AG04450 (cell line): ENCODE results near the gene BAIAP2L1. TPM values are rescaled to one million over a fixed set of nuclear protein-coding genes. Genes with fewer than 3 reads are reported as not detected.
A peak's percentile ranks its signal among the peaks of the same experiment; 100 is the strongest.

Source experiments
- CTCF ChIA-PET: fragments of 300-600, 350-600 bp; formaldehyde crosslinking; extraction: SDS; loops from one replicate; lab custom pipeline; 2022; ENCODE audit warnings: antibody characterized with exemption, inconsistent platforms; lab: Charles Lee
- POLR2A ChIA-PET: fragments of 350-600 bp; formaldehyde crosslinking; extraction: SDS; loops from one replicate; lab custom pipeline; 2021; ENCODE audit warnings: antibody characterized with exemption, inconsistent platforms; lab: Yijun Ruan, JAX
- DNase-seq: peaks from one replicate; pipeline ENCODE4 v3.0.0-alpha.2; 2011; ENCODE audit warnings: low read depth, low spot score
- H3K27ac ChIP-seq: one replicate; pipeline ENCODE4 v1.5.1; 2012; ENCODE audit warnings: low read depth, low read length, control low read depth
- H3K27me3 ChIP-seq: one replicate; pipeline ENCODE4 v1.6.0; 2012; ENCODE audit warnings: low read length; ENCODE audit not compliant: control insufficient read depth, insufficient read depth
- H3K4me3 ChIP-seq: 2 replicates; pipeline ENCODE4 v1.5.1; 2011; ENCODE audit warnings: mild to moderate bottlenecking, low read depth, low read length, control low read depth
- H3K9me3 ChIP-seq: 2 replicates; pipeline ENCODE4 v1.5.1; 2012; ENCODE audit warnings: low read length; ENCODE audit not compliant: control insufficient read depth, insufficient read depth
- polyA plus RNA-seq: library from polyadenylated mRNA; depleted of rRNA; stranded (reverse); fragments of >200 nt; gene quantifications from 2 replicates; pipeline ENCODE4 v1.2.3, GENCODE V29; 2011
- TF ChIP-seq, protein P1 (sequence below): IDR thresholded peaks from 2 replicates; pipeline ENCODE4 v1.5.1; 2011; ENCODE audit warnings: low read depth, low read length, control low read depth, inconsistent platforms

Gene BAIAP2L1
- polyA plus RNA-seq, 1 experiment = 3.9 TPM

DNA sequence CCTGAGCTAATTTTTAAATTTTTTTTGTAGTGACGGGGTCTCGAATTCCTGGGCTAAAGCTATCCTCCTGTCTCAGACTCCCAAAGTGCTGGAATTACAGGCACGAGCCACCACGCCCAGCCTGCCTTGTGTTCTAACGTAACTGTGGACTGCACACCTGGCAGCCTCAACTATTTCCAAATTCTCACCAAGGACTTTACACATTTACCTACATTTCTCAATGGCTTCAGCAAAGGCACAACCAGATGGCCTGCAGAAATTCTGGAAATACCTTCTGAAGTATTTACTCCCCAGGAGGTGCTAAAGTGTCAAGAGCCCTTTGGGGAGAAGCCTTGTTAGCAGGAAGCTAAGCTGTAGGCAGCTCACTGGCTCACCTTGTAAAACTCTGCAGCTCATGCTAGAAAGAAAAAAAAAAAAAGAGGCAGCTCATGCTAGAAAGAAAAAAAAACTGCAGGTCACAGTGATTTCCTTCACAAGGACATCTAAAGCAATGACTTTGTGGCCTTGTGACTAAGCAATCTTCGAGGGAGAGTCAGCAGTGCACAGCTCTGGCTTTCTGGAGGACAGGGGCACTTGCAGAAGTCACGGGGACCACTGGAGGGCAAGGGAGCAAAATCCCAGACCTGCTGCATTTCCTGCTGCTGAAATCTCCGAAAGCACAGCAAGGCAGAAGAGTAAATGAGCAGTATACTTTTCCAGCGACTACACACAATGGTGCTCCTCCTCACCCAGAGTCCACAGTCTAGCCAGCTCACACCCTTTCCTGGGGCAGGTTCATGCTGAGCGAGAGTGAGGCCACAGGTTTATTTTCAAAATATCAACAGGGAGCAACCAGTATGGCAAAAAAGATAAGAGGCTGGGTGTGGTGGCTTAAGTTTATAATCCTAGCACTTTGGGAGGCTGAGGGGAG, 40.4 kb downstream of the BAIAP2L1 start:
- POLR2A ChIA-PET = interaction anchor here (0.6 kb wide), 1 partner anchor 38 kb away, joined by 3 read pairs; no protein-coding TSS in a partner anchor
- CTCF ChIA-PET = no interaction called here
- Histone ChIP-seq H3K4me3 (no peak overlapping the region), H3K9me3 (no peaks in the 10 kb centered on the region), H3K27me3 (no peaks in the 10 kb centered on the region), H3K27ac (no peak overlapping the region)
- TF ChIP-seq, protein P1, sequence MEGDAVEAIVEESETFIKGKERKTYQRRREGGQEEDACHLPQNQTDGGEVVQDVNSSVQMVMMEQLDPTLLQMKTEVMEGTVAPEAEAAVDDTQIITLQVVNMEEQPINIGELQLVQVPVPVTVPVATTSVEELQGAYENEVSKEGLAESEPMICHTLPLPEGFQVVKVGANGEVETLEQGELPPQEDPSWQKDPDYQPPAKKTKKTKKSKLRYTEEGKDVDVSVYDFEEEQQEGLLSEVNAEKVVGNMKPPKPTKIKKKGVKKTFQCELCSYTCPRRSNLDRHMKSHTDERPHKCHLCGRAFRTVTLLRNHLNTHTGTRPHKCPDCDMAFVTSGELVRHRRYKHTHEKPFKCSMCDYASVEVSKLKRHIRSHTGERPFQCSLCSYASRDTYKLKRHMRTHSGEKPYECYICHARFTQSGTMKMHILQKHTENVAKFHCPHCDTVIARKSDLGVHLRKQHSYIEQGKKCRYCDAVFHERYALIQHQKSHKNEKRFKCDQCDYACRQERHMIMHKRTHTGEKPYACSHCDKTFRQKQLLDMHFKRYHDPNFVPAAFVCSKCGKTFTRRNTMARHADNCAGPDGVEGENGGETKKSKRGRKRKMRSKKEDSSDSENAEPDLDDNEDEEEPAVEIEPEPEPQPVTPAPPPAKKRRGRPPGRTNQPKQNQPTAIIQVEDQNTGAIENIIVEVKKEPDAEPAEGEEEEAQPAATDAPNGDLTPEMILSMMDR = no peak
- no peak for DNase-seq

DNA sequence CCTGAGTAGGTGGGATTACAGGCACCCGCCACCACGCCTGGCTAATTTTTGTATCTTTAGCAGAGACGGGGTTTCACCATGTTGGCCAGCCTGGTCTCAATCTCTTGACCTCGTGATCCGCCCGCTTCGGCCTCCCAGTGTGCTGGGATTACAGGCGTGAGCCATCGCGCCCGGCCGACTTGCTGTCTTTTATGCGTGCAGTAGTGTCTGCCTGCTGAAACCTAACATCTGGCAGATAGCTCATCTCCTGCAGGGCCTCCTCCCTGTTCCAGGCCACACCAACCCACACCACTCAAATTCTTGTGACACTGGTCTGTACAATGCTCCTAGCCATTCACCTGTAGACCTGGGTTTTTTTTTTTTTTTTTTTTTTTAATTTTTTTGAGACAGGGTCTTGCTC, 41.5 kb downstream of the BAIAP2L1 start:
- TF ChIP-seq, protein P1 = no peak
- POLR2A ChIA-PET = no interaction called here
- no peak for DNase-seq
- Histone ChIP-seq H3K27me3 (no peaks in the 10 kb centered on the region), H3K27ac (no peak overlapping the region), H3K9me3 (no peaks in the 10 kb centered on the region), H3K4me3 (no peak overlapping the region)
- CTCF ChIA-PET = no interaction called here

DNA sequence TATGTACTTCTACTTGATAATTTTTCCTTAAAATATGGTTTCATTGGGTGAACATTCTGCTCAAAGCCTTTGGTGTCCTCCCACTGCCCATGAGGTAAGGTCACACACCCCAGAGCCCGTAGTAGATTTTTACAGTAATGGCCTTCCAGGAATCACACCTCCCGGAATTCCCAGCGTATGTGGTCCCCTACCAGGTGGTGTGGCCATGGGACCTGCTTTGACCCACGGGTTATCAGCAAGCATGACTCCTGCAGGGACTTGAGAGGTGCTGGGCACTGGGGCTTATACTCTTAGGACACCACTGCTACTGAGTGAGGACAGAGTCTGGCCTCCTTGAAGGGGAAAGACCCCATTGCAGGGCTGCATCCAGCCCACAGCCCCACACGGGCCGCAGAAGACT, 42.2 kb downstream of the BAIAP2L1 start:
- Histone ChIP-seq H3K4me3 (no peak overlapping the region), H3K27me3 (no peaks in the 10 kb centered on the region), H3K27ac (no peak overlapping the region), H3K9me3 (no peaks in the 10 kb centered on the region)
- ChIA-PET POLR2A (no interaction called here), CTCF (no interaction called here)
- TF ChIP-seq, protein P1 = no peak
- DNase-seq = no peak

DNA sequence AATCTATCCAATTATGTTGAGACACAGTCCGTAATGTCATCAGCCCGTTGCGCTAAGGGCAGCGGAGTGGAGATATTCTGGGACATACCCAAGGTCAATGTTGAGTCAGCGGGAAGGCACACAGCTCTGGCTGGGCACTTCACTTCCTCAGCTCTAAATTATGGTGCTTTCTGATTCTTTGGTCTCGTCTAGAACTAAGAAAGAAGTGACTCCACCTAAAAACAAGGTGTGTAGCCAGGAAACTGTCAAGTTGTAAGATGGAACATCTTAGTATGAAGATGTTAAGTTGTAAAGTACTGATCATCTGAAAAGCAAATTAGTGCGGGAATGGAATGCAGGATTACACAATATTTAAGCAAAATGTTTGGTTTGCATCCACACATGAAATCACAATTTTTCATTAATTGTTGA, 43.1 kb downstream of the BAIAP2L1 start:
- ChIA-PET CTCF (no interaction called here), POLR2A (interaction anchor here (0.7 kb wide), 1 partner anchor 12 kb away, joined by 3 read pairs; no protein-coding TSS in a partner anchor)
- no peak for DNase-seq

DNA sequence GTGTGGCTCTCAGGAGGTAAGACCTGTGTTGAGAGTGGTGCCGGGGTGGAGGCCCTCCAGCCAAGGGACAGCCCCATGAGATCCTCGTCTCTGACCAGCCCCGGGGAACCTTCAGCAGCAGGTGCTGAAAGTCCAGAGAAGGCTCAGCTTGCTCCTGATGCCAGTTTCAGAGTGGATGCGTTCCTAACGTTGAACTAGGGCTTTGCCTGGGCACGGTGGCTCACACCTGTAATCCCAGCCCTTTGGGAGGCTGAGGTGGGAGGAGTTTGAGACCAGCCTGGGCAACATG, 45.7 kb downstream of the BAIAP2L1 start:
- POLR2A ChIA-PET = interaction anchor here (1.2 kb wide), 1 partner anchor 64 kb away, joined by 4 read pairs; no protein-coding TSS in a partner anchor

More for the DNA sequence above, 43.1 kb downstream of the BAIAP2L1 start:
- no peaks in the 10 kb centered on the region for H3K9me3 ChIP-seq
- no peak overlapping the region for H3K4me3 ChIP-seq
- TF ChIP-seq, protein P1 = no peak
- no peaks in the 10 kb centered on the region for H3K27me3 ChIP-seq
- no peak overlapping the region for H3K27ac ChIP-seq

More for the DNA sequence above, 45.7 kb downstream of the BAIAP2L1 start:
- Histone ChIP-seq H3K27me3 (no peaks in the 10 kb centered on the region), H3K27ac (peak overlapping the region; percentile 73), H3K9me3 (peaks cover 4% of the 10 kb centered on the region; the same call in 1 of the 2 replicates), H3K4me3 (no peak overlapping the region)
- CTCF ChIA-PET = no interaction called here
- no peak for DNase-seq
- TF ChIP-seq, protein P1 = no peak
